A549 (cell line): Measurements from ENCODE around the gene SYK.
"Not testable (repeated sequence)": the region's sequence is repeated elsewhere in the genome, so short reads cannot be mapped to it uniquely, and the experiment has no call there.

ENCODE experiments used
- BHLHE40 ChIP-seq: IDR thresholded peaks from 2 replicates; pipeline ENCODE4 v1.6.1; 2012; ENCODE audit warnings: low read depth, low read length, inconsistent platforms
- CHD2 ChIP-seq: fragments of 150-350 bp; IDR thresholded peaks from 2 replicates; pipeline ENCODE4 v1.6.1; 2014; ENCODE audit warnings: low read length; ENCODE audit not compliant: partially characterized antibody
- CTCF ChIP-seq: fragments of >200 bp; sonication (Bioruptor Twin); formaldehyde crosslinking; IDR thresholded peaks from 3 replicates; pipeline ENCODE4 v1.5.1; 2016
- EP300 ChIP-seq, 2 experiments: fragments of >200 bp; sonication (Bioruptor Twin); formaldehyde crosslinking; IDR thresholded peaks; 2 replicates in 1 of 2; 3 replicates in 1 of 2; pipeline ENCODE4 v1.6.1; 2016 to 2017
- HMGXB4 ChIP-seq: fragments of 250-450 bp; sonication (Bioruptor Pico); IDR thresholded peaks from 2 replicates; pipeline ENCODE4 v1.5.0; 2021; ENCODE audit warnings: mild to moderate bottlenecking, moderate library complexity, borderline replicate concordance
- HOXB13 ChIP-seq: fragments of 250-450 bp; sonication (Bioruptor Pico); IDR thresholded peaks from 2 replicates; pipeline ENCODE4 v1.5.0; 2020; ENCODE audit warnings: low read depth, mild to moderate bottlenecking, moderate library complexity
- MAX ChIP-seq: IDR thresholded peaks from 2 replicates; pipeline ENCODE4 v1.6.1; 2012
- PHF8 ChIP-seq: fragments of 200-600 bp; sonication (generic); IDR thresholded peaks from 2 replicates; pipeline ENCODE4 v1.6.1; 2016; ENCODE audit warnings: low read depth, mild to moderate bottlenecking, antibody characterized with exemption, moderate library complexity, borderline replicate concordance
- POLR2A ChIP-seq: IDR thresholded peaks from 2 replicates; pipeline ENCODE4 v1.6.1; 2012; ENCODE audit warnings: mild to moderate bottlenecking, low read length
- RAD21 ChIP-seq, 2 experiments: fragments of >200 bp in 1 of 2; sonication (Bioruptor Twin) in 1 of 2; formaldehyde crosslinking in 1 of 2; IDR thresholded peaks in 1 of 2; conservative IDR thresholded peaks in 1 of 2; 2 replicates in 1 of 2; 3 replicates in 1 of 2; pipeline ENCODE4 v1.6.1; 2012 to 2018; ENCODE audit warnings: inconsistent platforms in 1 of 2

GRCh38 chr9:90886868-90887267 is 85.2 kb downstream of the SYK start:
- not testable (repeated sequence) for TF ChIP-seq MAX; RAD21 (conservative IDR thresholded peaks at IDR 0.05 in 1 of 2, IDR thresholded peaks at IDR 0.05 in 1 of 2); CTCF; BHLHE40; POLR2A; HMGXB4 (CRISPR knock-in tag); EP300 (IDR thresholded peaks at IDR 0.05); HOXB13 (CRISPR knock-in tag); CHD2; PHF8
